Activated T-cell treated with anti-CD3 and anti-CD28 coated beads, Interleukin-2, amount 50 U/mL, for 24 hours (primary cell): ENCODE results near the gene SCN9A.
"Not testable (repeated sequence)": the region's sequence is repeated elsewhere in the genome, so short reads cannot be mapped to it uniquely, and the experiment has no call there.

Source experiments
- DNase-seq: peaks from one replicate; pipeline ENCODE4 v3.0.0-alpha.2; 2020
- H3K27ac Mint-ChIP-seq: 2 replicates; pipeline ENCODE4 v1.8.0; 2020; ENCODE audit warnings: mild to moderate bottlenecking, mixed read lengths
- H3K27me3 Mint-ChIP-seq: 2 replicates; pipeline ENCODE4 v1.8.0; 2020; ENCODE audit warnings: mixed read lengths
- H3K36me3 Mint-ChIP-seq: 2 replicates; pipeline ENCODE4 v1.8.0; 2020; ENCODE audit warnings: low read depth, mixed read lengths
- H3K4me1 Mint-ChIP-seq: 2 replicates; pipeline ENCODE4 v1.8.0; 2020; ENCODE audit warnings: low read depth, mixed read lengths
- H3K4me3 Mint-ChIP-seq: 2 replicates; pipeline ENCODE4 v1.8.0; 2020; ENCODE audit warnings: mild to moderate bottlenecking, moderate library complexity, mixed read lengths
- H3K9me3 Mint-ChIP-seq: 2 replicates; pipeline ENCODE4 v1.8.0; 2020; ENCODE audit warnings: mixed read lengths

The SCN9A gene

DNA sequence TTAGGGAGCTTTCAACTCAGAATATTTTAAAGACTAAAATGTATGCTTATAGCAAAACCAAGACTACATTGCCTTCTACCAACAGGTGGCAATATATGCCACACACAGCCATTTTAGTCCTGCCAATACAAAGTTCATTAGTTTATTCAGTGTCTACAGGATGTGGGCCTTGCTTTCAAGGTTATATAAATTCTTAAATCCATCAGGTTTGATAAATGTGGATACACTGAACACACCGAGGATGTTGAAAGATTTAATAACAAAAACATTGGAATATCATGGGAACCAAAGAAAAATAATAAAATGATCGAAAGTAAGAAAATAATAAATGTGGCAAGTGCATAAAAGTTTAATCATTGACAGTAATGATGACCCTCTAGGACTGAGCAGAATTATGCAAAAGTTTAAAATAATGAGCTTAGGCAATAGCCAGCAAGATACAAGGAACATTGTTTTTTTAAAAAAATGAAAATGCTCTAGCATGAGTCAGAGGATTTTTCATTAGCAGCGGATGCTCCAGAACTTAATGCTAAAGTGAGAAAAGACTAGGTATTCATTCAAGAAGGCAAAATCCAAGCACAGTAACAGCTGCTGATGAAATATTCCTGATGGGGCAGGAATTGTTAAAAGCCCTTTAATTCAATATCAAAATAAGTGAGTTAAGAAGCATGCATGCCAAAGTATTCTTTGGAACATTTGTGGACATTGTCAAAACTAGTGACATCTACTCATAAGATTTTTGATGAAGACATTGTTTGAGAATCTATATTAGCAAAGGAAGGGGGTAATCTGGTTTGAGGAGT is 14.2 kb downstream of the SCN9A start:
- Mint-ChIP-seq H3K27me3 (no peaks in the 10 kb centered on the region), H3K4me1 (no peaks in the 10 kb centered on the region), H3K9me3 (no peaks in the 10 kb centered on the region), H3K36me3 (no peaks in the 10 kb centered on the region), H3K27ac (no peak overlapping the region), H3K4me3 (no peak overlapping the region)
- DNase-seq = no peak

DNA sequence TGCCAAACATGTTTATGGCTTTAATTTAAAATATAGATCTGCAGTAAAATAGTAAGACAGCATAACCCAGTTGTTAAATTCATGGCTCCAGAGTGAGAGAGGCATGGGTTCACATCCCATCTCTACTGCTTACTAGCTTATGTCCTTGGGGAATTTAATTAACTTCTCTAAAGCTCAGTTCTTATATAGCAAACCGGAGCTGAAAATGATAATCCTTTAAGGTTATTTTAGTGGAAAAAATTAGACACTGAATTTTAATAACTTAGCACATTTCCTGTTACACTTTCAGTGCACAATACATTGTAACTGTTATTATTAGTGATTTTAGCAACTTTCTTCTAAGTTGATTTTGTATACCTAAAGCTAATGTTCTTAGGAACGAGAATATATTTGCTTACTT is 14.8 kb downstream of the SCN9A start:
- Mint-ChIP-seq H3K4me1 (no peaks in the 10 kb centered on the region), H3K9me3 (no peaks in the 10 kb centered on the region)

DNA sequence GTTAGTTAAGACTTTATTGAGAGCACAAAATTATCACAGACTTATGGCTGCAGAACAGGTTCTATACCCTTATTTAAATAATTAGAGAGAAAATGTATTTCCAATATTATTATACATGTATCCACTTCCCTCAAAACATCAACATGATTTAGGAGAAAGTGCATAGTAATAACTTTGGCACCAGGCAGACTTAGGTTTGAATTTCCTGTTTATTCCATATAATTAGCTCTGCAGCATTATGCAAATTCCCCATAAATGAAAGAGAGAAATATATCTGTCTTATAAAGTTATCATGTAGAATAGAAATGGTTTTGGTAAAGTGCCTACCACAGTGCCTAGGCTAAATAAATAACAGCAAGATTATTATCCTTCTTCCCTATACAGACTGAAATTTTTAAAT is 15.3 kb downstream of the SCN9A start:
- Mint-ChIP-seq H3K4me3 (no peak overlapping the region), H3K36me3 (no peaks in the 10 kb centered on the region)

More for the DNA sequence above, 14.8 kb downstream of the SCN9A start:
- no peak for DNase-seq
- Mint-ChIP-seq H3K4me3 (no peak overlapping the region), H3K36me3 (no peaks in the 10 kb centered on the region), H3K27me3 (no peaks in the 10 kb centered on the region), H3K27ac (no peak overlapping the region)

GRCh38 chr2:166357950-166358321 is 17.8 kb downstream of the SCN9A start:
- not testable (repeated sequence) for H3K27ac Mint-ChIP-seq

More for the DNA sequence above, 15.3 kb downstream of the SCN9A start:
- Mint-ChIP-seq H3K27ac (no peak overlapping the region), H3K9me3 (no peaks in the 10 kb centered on the region), H3K27me3 (no peaks in the 10 kb centered on the region), H3K4me1 (no peaks in the 10 kb centered on the region)
- no peak for DNase-seq

DNA sequence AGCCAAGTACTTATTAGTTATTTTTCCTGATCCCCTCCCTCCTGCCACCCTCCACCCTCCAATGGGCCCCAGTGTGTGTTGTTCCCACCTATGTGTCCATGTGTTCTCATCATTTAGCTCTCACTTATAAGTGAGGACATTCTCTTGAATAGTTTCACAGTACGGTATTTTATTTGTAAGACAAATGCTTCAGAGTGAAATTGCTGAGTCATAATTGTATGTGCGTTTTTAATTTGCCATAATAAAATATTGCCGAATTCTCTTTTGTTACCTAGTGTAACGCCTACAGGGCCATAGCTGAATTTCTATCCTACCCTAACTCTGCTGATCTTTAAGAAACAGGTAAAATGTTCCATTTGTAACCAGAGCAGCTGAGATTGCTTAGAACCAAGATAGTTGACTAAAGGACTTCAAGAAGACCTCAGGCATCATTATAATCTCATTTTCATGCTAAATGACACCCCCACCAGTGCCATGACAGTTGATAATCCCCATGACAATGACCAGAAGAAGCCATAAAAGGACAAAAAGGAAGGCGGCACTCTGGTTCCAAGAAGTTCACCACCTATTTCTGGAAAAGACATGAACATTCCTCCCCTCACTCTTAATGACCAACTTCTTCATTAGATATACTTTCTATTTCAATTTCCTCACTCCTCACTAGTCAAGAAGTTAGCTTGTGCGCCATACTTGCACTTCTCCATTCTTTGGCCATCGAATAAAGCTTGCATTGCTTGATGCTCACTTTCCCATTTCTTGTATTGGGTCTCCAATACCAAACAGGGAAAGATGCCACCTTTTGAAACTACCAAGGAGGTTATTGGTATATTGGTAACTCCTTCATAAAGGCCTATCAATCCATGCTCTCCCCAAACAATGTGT is 18.4 kb downstream of the SCN9A start:
- DNase-seq = no peak
- no peak overlapping the region for H3K4me3 Mint-ChIP-seq
- H3K9me3 Mint-ChIP-seq = no peaks in the 10 kb centered on the region
- H3K27me3 Mint-ChIP-seq = no peaks in the 10 kb centered on the region
- no peaks in the 10 kb centered on the region for H3K36me3 Mint-ChIP-seq
- H3K27ac Mint-ChIP-seq = no peak overlapping the region
- H3K4me1 Mint-ChIP-seq = no peaks in the 10 kb centered on the region

More at GRCh38 chr2:166357950-166358321, 17.8 kb downstream of the SCN9A start:
- not testable (repeated sequence) for H3K9me3 Mint-ChIP-seq, DNase-seq, H3K27me3 Mint-ChIP-seq, H3K4me3 Mint-ChIP-seq, H3K36me3 Mint-ChIP-seq, H3K4me1 Mint-ChIP-seq

DNA sequence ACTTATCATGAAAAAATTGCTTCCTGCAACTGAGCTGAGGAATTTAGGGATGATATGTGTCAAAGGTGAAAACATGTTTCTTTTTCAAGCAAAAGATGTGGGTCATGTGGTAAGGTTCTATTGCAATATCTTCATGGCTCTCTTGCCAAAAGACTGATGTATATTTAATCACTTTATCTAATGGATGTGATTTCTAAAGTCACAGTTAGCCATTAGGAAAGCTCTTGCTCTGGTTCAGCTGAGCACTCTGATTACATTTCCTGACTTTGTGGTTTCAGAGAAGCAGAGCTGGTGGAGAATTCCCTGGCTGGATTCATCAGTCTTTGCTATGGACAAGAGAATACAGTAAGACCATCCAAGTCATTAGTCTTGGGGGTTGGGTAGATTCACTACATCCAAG is 24.4 kb downstream of the SCN9A start:
- H3K27me3 Mint-ChIP-seq = no peaks in the 10 kb centered on the region
- no peak overlapping the region for H3K27ac Mint-ChIP-seq
- H3K36me3 Mint-ChIP-seq = no peaks in the 10 kb centered on the region
- no peak overlapping the region for H3K4me3 Mint-ChIP-seq
- no peaks in the 10 kb centered on the region for H3K9me3 Mint-ChIP-seq
- DNase-seq = no peak
- no peaks in the 10 kb centered on the region for H3K4me1 Mint-ChIP-seq

DNA sequence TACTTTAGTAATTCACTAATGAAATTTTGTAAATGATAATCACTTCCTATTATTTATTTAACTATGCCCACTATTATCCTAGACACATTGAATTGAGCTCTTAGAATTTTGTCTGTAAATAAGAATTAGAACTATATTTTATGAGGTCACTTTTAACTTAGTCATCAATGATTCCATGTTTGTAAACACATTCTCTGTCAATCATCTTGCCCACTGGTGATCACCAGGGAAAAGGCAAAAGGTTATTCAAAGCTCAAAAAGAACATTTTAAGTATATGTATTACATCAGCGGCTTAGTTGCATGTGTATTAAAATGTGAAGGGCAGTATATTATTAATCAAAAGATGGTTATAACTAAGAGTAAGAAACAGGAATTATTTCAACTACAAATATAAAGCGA is 25.2 kb downstream of the SCN9A start:
- no peak for DNase-seq
- Mint-ChIP-seq H3K4me1 (no peaks in the 10 kb centered on the region), H3K4me3 (no peak overlapping the region), H3K9me3 (no peaks in the 10 kb centered on the region), H3K36me3 (no peaks in the 10 kb centered on the region), H3K27me3 (no peaks in the 10 kb centered on the region), H3K27ac (no peak overlapping the region)

DNA sequence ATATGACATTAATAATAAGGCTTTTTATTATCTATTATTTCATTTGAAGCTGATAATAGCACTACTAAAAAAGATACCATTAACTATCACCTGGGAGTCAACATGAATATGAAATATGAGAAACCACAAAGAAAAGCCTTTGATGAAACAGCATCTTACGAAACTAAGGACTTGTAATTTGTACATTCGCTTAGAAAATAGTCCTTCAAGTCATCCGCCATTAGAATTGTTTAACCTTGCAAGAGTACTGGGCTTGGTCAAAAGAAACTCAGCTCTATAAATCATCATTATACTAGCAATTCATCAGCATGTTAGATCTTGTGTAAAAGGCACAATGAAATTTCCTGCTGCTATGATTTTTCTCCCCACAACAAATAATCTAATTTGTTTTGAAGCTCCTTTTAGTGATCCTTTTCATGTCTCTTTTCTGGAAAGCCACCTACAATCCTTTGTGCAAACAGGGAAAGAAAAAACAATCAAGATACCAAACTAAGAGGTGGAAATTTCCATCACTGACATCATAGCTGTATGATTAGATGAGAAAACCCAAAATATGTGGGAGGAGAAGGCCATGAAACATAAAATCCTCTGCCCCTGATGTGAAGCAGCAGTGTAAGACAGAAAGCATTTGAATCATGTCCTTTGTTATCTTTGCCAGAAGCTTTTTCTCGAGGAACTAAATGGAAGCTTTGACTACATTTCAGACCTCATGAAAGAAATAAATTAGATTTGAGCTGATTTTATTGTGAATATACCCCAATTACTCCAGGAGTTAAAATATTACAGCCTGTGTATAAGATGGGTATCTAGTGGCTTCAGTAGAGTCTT is 31.2 kb downstream of the SCN9A start:
- Mint-ChIP-seq H3K4me1 (no peaks in the 10 kb centered on the region), H3K27me3 (no peaks in the 10 kb centered on the region), H3K9me3 (no peaks in the 10 kb centered on the region), H3K27ac (no peak overlapping the region), H3K4me3 (no peak overlapping the region), H3K36me3 (no peaks in the 10 kb centered on the region)
- DNase-seq = no peak

GRCh38 chr2:166343467-166343866 is 32.3 kb downstream of the SCN9A start:
- no peaks in the 10 kb centered on the region for H3K9me3 Mint-ChIP-seq
- H3K36me3 Mint-ChIP-seq = no peaks in the 10 kb centered on the region
- H3K27ac Mint-ChIP-seq = no peak overlapping the region
- no peaks in the 10 kb centered on the region for H3K27me3 Mint-ChIP-seq
- no peaks in the 10 kb centered on the region for H3K4me1 Mint-ChIP-seq
- no peak overlapping the region for H3K4me3 Mint-ChIP-seq
- no peak for DNase-seq

DNA sequence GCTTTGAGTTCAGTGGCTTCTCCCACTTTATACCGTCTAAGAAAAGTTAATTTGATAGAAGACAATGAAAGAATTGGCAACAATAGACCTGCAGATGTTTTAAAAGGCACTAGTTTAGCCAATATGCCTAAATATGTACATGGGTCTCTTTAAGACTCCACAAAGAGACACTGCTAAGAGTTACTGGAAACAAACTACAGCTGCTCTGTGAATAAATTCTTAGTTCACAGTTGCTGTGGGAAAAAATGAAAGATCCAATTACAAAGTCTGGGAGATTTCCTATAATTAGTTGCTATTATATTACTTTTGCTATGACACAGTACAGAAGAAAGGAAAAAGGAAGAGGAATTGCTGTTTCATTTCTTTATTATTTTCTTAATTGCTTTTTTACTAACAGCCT is 34.3 kb downstream of the SCN9A start:
- no peak overlapping the region for H3K27ac Mint-ChIP-seq
- no peaks in the 10 kb centered on the region for H3K9me3 Mint-ChIP-seq
- H3K27me3 Mint-ChIP-seq = no peaks in the 10 kb centered on the region
- H3K4me3 Mint-ChIP-seq = no peak overlapping the region
- DNase-seq = no peak
- H3K36me3 Mint-ChIP-seq = no peaks in the 10 kb centered on the region
- H3K4me1 Mint-ChIP-seq = no peaks in the 10 kb centered on the region

DNA sequence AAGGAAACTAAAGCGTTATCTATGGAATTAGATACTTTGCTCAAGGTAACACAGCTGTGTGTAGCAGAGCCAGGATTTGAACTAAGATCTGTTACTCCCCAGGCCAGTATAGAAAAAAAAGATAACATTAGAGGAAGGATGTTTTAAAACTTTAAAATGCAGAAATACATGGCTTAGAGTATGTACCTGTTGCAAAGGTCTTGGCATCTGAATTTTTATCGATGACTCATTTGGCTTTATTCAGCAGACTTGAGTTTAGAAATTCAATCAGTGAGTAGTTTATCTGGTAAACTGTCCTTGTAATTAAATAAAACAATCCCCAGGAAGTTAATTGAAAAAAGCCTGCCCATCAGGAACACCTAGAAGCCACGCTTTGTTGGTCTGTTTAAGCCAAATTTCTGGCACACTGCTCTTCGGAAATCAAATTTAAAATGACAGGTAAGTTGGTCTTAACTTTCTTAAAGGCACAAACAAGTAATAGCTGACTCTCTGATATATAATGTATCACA is 36.9 kb downstream of the SCN9A start:
- H3K4me3 Mint-ChIP-seq = no peak overlapping the region
- no peak for DNase-seq
- H3K27me3 Mint-ChIP-seq = no peaks in the 10 kb centered on the region
- H3K4me1 Mint-ChIP-seq = no peaks in the 10 kb centered on the region
- no peaks in the 10 kb centered on the region for H3K9me3 Mint-ChIP-seq
- no peaks in the 10 kb centered on the region for H3K36me3 Mint-ChIP-seq
- H3K27ac Mint-ChIP-seq = no peak overlapping the region

DNA sequence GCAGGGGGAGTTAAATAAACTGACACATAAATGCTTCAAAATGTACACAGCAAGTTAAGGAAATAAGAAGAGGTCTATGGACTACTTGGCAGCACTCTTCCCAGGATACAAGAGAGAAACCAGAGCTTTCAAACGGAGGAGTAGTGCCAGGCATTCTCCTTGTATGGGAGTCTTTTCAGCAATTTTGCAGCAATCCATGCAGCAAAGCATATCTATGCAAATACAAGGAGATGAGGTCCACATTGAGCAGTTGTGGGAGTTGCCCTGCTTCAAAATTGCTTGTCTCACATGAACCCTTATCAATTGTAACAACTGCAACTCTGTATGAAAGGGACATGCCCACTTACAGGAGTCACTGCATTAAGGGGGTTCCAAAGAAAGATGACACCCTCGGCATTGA is 37.8 kb downstream of the SCN9A start:
- Mint-ChIP-seq H3K4me1 (no peaks in the 10 kb centered on the region), H3K9me3 (no peaks in the 10 kb centered on the region), H3K27me3 (no peaks in the 10 kb centered on the region), H3K27ac (no peak overlapping the region), H3K4me3 (no peak overlapping the region), H3K36me3 (no peaks in the 10 kb centered on the region)
- no peak for DNase-seq

- no peak for DNase-seq
- Mint-ChIP-seq H3K4me3 (no peak overlapping the region), H3K27ac (no peak overlapping the region), H3K4me1 (no peaks in the 10 kb centered on the region), H3K27me3 (no peaks in the 10 kb centered on the region), H3K36me3 (no peaks in the 10 kb centered on the region), H3K9me3 (no peaks in the 10 kb centered on the region)
These were observed 40.5 kb downstream of the SCN9A start for GRCh38 chr2:166335284-166335683.

DNA sequence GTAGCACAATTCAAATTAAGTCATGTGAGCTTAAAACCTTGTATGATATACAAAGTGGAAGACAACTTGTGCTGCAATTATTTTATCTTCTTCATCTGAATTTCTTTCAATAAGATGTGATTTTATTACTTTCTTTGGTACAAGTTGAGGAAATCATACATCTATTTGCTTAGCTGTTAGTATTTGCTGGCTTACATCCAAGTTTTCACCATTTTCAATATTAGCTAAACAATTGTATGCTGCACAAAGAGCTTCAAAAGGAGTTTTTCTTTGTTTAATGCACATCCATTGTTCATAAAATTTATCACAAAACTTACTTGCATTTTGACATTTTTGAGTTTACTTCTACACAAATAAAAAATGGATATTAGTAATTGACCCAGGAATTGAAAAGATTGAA is 40.9 kb downstream of the SCN9A start:
- no peak overlapping the region for H3K4me3 Mint-ChIP-seq
- no peak overlapping the region for H3K27ac Mint-ChIP-seq
- no peaks in the 10 kb centered on the region for H3K9me3 Mint-ChIP-seq
- DNase-seq = no peak
- no peaks in the 10 kb centered on the region for H3K4me1 Mint-ChIP-seq
- H3K36me3 Mint-ChIP-seq = no peaks in the 10 kb centered on the region
- no peaks in the 10 kb centered on the region for H3K27me3 Mint-ChIP-seq
